ENCODE results near the gene TMX4.

The TMX4 gene

GRCh38 chr20:8018958-8019245, 659 bp downstream of the TMX4 start:
- Histone ChIP-seq H3F3A (ENCODE audit: low read depth) (peaks cover 9% of the 10 kb centered on the region; the same call in 1 of the 2 replicates), H2AFZ (ENCODE audit: low read length) (peak overlapping the region; percentile 60), H3K9me2 (replicated peaks; ENCODE audit: low read depth, low read length) (no peaks in the 10 kb centered on the region), H3K27me3 (ENCODE audit: insufficient read depth, low read length, poor library complexity, severe bottlenecking) (no peaks in the 10 kb centered on the region), H3K36me3 (ENCODE audit: insufficient read depth, low read length) (no peaks in the 10 kb centered on the region), H3K4me1 (ENCODE audit: insufficient read depth, low read length, poor library complexity, severe bottlenecking) (peaks cover 64% of the 10 kb centered on the region), H3K9me3 (ENCODE audit: insufficient read depth, low read depth, low read length) (no peaks in the 10 kb centered on the region), H3K4me2 (ENCODE audit: low read depth, low read length, poor library complexity, severe bottlenecking) (peak overlapping the region; percentile 91), H4K20me1 (ENCODE audit: insufficient read depth, low read length, poor library complexity, severe bottlenecking) (peaks cover 38% of the 10 kb centered on the region), H3K79me2 (ENCODE audit: insufficient read depth, low read length) (peaks cover 49% of the 10 kb centered on the region), H3K4me3 (ENCODE audit: low read length, poor library complexity, severe bottlenecking) (peak overlapping the region; percentile 83), H3K9ac (ENCODE audit: low read depth, low read length, poor library complexity, severe bottlenecking) (peak overlapping the region; percentile 94)
- no peak for TF ChIP-seq EZH2phosphoT487 (IDR thresholded peaks at IDR 0.05; ENCODE audit: borderline replicate concordance)
- TF ChIP-seq CTCF (conservative IDR thresholded peaks at IDR 0.05; ENCODE audit: low read length), result no peak

GRCh38 chr20:8012724-8013123, 6.8 kb downstream of the TMX4 start:
- H2AFZ ChIP-seq (ENCODE audit: low read length), result no peak overlapping the region
- peaks cover 62% of the 10 kb centered on the region for H4K20me1 ChIP-seq (ENCODE audit: insufficient read depth, low read length, poor library complexity, severe bottlenecking)
- TF ChIP-seq CTCF (conservative IDR thresholded peaks at IDR 0.05; ENCODE audit: low read length) (no peak), EZH2phosphoT487 (IDR thresholded peaks at IDR 0.05; ENCODE audit: borderline replicate concordance) (no peak)
- peaks cover 54% of the 10 kb centered on the region for H3K4me1 ChIP-seq (ENCODE audit: insufficient read depth, low read length, poor library complexity, severe bottlenecking)
- H3K9me3 ChIP-seq (ENCODE audit: insufficient read depth, low read depth, low read length), result no peaks in the 10 kb centered on the region
- H3K9me2 ChIP-seq (replicated peaks; ENCODE audit: low read depth, low read length), result no peaks in the 10 kb centered on the region
- H3K4me3 ChIP-seq (ENCODE audit: low read length, poor library complexity, severe bottlenecking), result no peak overlapping the region
- H3K4me2 ChIP-seq (ENCODE audit: low read depth, low read length, poor library complexity, severe bottlenecking), result peak overlapping the region; percentile 33
- H3K36me3 ChIP-seq (ENCODE audit: insufficient read depth, low read length), result peaks cover 13% of the 10 kb centered on the region; the same call in 1 of the 2 replicates
- H3K27me3 ChIP-seq (ENCODE audit: insufficient read depth, low read length, poor library complexity, severe bottlenecking), result no peaks in the 10 kb centered on the region
- H3F3A ChIP-seq (ENCODE audit: low read depth), result peaks cover 2% of the 10 kb centered on the region; the same call in 1 of the 2 replicates
- peaks cover 73% of the 10 kb centered on the region for H3K79me2 ChIP-seq (ENCODE audit: insufficient read depth, low read length)
- H3K9ac ChIP-seq (ENCODE audit: low read depth, low read length, poor library complexity, severe bottlenecking), result no peak overlapping the region

GRCh38 chr20:8008733-8009132, 10.8 kb downstream of the TMX4 start:
- H3F3A ChIP-seq (ENCODE audit: low read depth), result no peaks in the 10 kb centered on the region
- H3K79me2 ChIP-seq (ENCODE audit: insufficient read depth, low read length), result peaks cover 49% of the 10 kb centered on the region
- H3K9ac ChIP-seq (ENCODE audit: low read depth, low read length, poor library complexity, severe bottlenecking), result no peak overlapping the region
- H3K36me3 ChIP-seq (ENCODE audit: insufficient read depth, low read length), result peaks cover 17% of the 10 kb centered on the region; the same call in 1 of the 2 replicates
- H3K4me3 ChIP-seq (ENCODE audit: low read length, poor library complexity, severe bottlenecking), result no peak overlapping the region
- H3K9me2 ChIP-seq (replicated peaks; ENCODE audit: low read depth, low read length), result no peaks in the 10 kb centered on the region
- peaks cover 26% of the 10 kb centered on the region for H4K20me1 ChIP-seq (ENCODE audit: insufficient read depth, low read length, poor library complexity, severe bottlenecking)
- H3K27me3 ChIP-seq (ENCODE audit: insufficient read depth, low read length, poor library complexity, severe bottlenecking), result no peaks in the 10 kb centered on the region
- peaks cover 15% of the 10 kb centered on the region for H3K4me1 ChIP-seq (ENCODE audit: insufficient read depth, low read length, poor library complexity, severe bottlenecking)
- no peak overlapping the region for H3K4me2 ChIP-seq (ENCODE audit: low read depth, low read length, poor library complexity, severe bottlenecking)
- H2AFZ ChIP-seq (ENCODE audit: low read length), result no peak overlapping the region
- no peaks in the 10 kb centered on the region for H3K9me3 ChIP-seq (ENCODE audit: insufficient read depth, low read depth, low read length)
- TF ChIP-seq CTCF (conservative IDR thresholded peaks at IDR 0.05; ENCODE audit: low read length), result no peak
- TF ChIP-seq EZH2phosphoT487 (IDR thresholded peaks at IDR 0.05; ENCODE audit: borderline replicate concordance), result no peak

Data from Loucy (cell line).